Coronary artery (tissue), 2 donors: ENCODE results near the gene PSPH.
"Not testable (repeated sequence)": the region's sequence is repeated elsewhere in the genome, so short reads cannot be mapped to it uniquely, and the experiment has no call there.

ENCODE experiments used
- DNase-seq: peaks from one replicate; pipeline ENCODE4 v3.0.0-alpha.2; 2017; ENCODE audit warnings: low spot score
- H3K27ac ChIP-seq, 2 donors: fragments of 200-600 bp; sonication (generic); one replicate each; pipeline ENCODE4 v1.5.1; 2016 to 2019
- H3K4me3 ChIP-seq: fragments of 200-600 bp; sonication (generic); 2 replicates; pipeline ENCODE4 v1.5.1; 2016; ENCODE audit warnings: mild to moderate bottlenecking, moderate library complexity
- CTCF ChIP-seq: fragments of 200-600 bp; sonication (generic); IDR thresholded peaks from one replicate; pipeline ENCODE4 v1.5.1; 2019; ENCODE audit warnings: antibody characterized with exemption

The PSPH gene

GRCh38 chr7:56033671-56034432 lies 17.4 kb downstream of the PSPH start:
- peak; percentile 73 for DNase-seq
- Histone ChIP-seq H3K4me3 (peak overlapping the region; percentile 68), H3K27ac (no peak overlapping the region)
- no peak for TF ChIP-seq CTCF

- DNase-seq, H3K4me3 ChIP-seq, H3K27ac ChIP-seq: not testable (repeated sequence)
Observed at GRCh38 chr7:56032578-56032977, 18.7 kb downstream of the PSPH start.

GRCh38 chr7:56031556-56031955 lies 19.7 kb downstream of the PSPH start:
- not testable (repeated sequence) for H3K27ac ChIP-seq, DNase-seq, H3K4me3 ChIP-seq

- TF ChIP-seq CTCF, result no peak
- no peak for DNase-seq
- Histone ChIP-seq H3K4me3 (no peak overlapping the region), H3K27ac (no peak overlapping the region)
Observed at GRCh38 chr7:56030340-56030739, 20.9 kb downstream of the PSPH start.

GRCh38 chr7:56028942-56029630 lies 22.2 kb downstream of the PSPH start:
- no peak for DNase-seq
- no peak for TF ChIP-seq CTCF
- no peak overlapping the region for H3K27ac ChIP-seq

GRCh38 chr7:56026538-56026937 lies 24.7 kb downstream of the PSPH start:
- no peak for DNase-seq
- TF ChIP-seq CTCF, result no peak
- Histone ChIP-seq H3K27ac (no peak overlapping the region), H3K4me3 (no peak overlapping the region)

More at GRCh38 chr7:56028942-56029630, 22.2 kb downstream of the PSPH start:
- H3K4me3 ChIP-seq, result no peak overlapping the region

- H3K4me3 ChIP-seq, result no peak overlapping the region
- no peak overlapping the region for H3K27ac ChIP-seq
- no peak for DNase-seq
- no peak for TF ChIP-seq CTCF
Observed at GRCh38 chr7:56023500-56023899, 27.7 kb downstream of the PSPH start.

GRCh38 chr7:56019501-56019900 lies 31.7 kb downstream of the PSPH start:
- TF ChIP-seq CTCF, result no peak
- Histone ChIP-seq H3K27ac (no peak overlapping the region), H3K4me3 (no peak overlapping the region)
- no peak for DNase-seq

- not testable (repeated sequence) for H3K4me3 ChIP-seq, H3K27ac ChIP-seq, DNase-seq
Observed at GRCh38 chr7:56017015-56017414, 34.2 kb downstream of the PSPH start.
